ENCODE results near the gene ITGB8.

ITGB8 gene

DNA sequence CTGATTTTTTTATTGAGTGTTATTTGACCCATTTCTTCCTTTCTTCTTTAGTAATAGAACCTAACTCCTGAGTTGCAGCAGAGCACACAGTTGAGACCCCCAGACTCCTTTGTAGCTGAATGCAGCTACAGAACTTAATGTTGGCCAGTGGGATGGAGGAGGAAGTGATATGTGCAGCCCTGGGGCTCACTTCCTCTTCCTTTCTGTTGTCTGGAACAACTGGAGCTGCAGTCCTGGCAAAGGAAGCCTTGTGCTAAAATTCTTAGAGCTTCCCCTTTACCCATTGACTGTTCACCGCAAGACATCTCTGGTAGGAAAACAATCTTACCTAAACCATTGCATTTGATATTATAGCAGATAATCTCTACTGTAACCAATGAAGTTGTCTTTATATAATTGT is 86.6 kb downstream of the ITGB8 start:
- H3K36me3 ChIP-seq (ENCODE audit: insufficient read depth, insufficient read length, low read length): no peaks in the 10 kb centered on the region
- DNase-seq (ENCODE audit: low read depth, low spot score): no peak
- H3K27me3 ChIP-seq (ENCODE audit: insufficient read depth, insufficient read length): no peaks in the 10 kb centered on the region
- no peak overlapping the region for H3K9ac ChIP-seq (ENCODE audit: insufficient read length, low read depth)
- no peaks in the 10 kb centered on the region for H3K4me1 ChIP-seq (ENCODE audit: insufficient read depth, insufficient read length)
- H3K9me3 ChIP-seq (ENCODE audit: insufficient read depth, low read length): no peaks in the 10 kb centered on the region
- TF ChIP-seq SUZ12 (IDR thresholded peaks at IDR 0.05; ENCODE audit: extremely low read depth, insufficient read depth, insufficient read length) (no peak), ZNF274 (IDR thresholded peaks at IDR 0.05; ENCODE audit: low read depth, low read length) (no peak), YY1 (IDR thresholded peaks at IDR 0.05; ENCODE audit: insufficient read depth, insufficient read length) (no peak)
- H3K4me3 ChIP-seq (ENCODE audit: insufficient read length, low read depth): no peak overlapping the region

DNA sequence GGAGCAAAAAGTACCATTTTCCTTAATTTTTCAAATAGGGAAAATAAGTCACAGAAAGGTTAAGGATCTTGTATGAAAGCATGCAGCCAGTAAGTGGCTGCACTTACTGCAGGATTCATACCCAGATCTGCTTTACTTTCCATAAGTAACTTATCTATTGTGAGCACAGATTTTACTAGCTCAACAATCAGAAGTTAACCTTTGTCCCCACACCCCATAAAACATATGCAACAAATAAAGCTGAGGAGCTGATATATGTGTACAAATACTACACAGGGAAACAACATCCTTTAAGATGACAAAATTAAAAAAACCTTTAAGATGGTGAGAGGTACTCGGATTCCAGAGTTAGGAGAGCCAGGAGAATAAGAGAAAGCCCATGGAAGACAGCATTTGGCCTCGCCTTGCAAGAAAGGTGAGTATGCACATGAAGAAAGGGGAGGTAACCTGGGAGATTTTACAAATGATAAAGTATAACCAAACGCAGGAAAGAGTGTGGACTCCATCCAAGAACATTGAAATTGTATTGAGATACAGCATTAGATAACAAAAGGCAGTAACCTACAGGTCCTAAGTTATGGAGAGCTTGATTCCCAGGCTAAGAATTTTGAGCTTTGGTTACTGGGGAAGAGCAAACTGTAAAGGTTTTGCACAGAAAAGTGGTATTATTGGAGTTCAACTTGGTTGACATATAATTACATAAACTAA is 87.1 kb downstream of the ITGB8 start:
- Histone ChIP-seq H3K4me1 (ENCODE audit: insufficient read depth, insufficient read length) (no peaks in the 10 kb centered on the region), H3K9me3 (ENCODE audit: insufficient read depth, low read length) (no peaks in the 10 kb centered on the region), H3K9ac (ENCODE audit: insufficient read length, low read depth) (no peak overlapping the region), H3K4me3 (ENCODE audit: insufficient read length, low read depth) (no peak overlapping the region), H3K27me3 (ENCODE audit: insufficient read depth, insufficient read length) (no peaks in the 10 kb centered on the region), H3K36me3 (ENCODE audit: insufficient read depth, insufficient read length, low read length) (no peaks in the 10 kb centered on the region)
- DNase-seq (ENCODE audit: low read depth, low spot score): no peak
- TF ChIP-seq SUZ12 (IDR thresholded peaks at IDR 0.05; ENCODE audit: extremely low read depth, insufficient read depth, insufficient read length) (no peak), ZNF274 (IDR thresholded peaks at IDR 0.05; ENCODE audit: low read depth, low read length) (no peak), YY1 (IDR thresholded peaks at IDR 0.05; ENCODE audit: insufficient read depth, insufficient read length) (no peak)

- TF ChIP-seq ZNF274 (IDR thresholded peaks at IDR 0.05; ENCODE audit: low read depth, low read length) (no peak), SUZ12 (IDR thresholded peaks at IDR 0.05; ENCODE audit: extremely low read depth, insufficient read depth, insufficient read length) (no peak), YY1 (IDR thresholded peaks at IDR 0.05; ENCODE audit: insufficient read depth, insufficient read length) (no peak)
- Histone ChIP-seq H3K9ac (ENCODE audit: insufficient read length, low read depth) (no peak overlapping the region), H3K9me3 (ENCODE audit: insufficient read depth, low read length) (no peaks in the 10 kb centered on the region), H3K36me3 (ENCODE audit: insufficient read depth, insufficient read length, low read length) (no peaks in the 10 kb centered on the region), H3K27me3 (ENCODE audit: insufficient read depth, insufficient read length) (no peaks in the 10 kb centered on the region), H3K4me1 (ENCODE audit: insufficient read depth, insufficient read length) (no peaks in the 10 kb centered on the region), H3K4me3 (ENCODE audit: insufficient read length, low read depth) (no peak overlapping the region)
- no peak for DNase-seq (ENCODE audit: low read depth, low spot score)
Observed at GRCh38 chr7:20424500-20424899, 93.8 kb downstream of the ITGB8 start.

DNA sequence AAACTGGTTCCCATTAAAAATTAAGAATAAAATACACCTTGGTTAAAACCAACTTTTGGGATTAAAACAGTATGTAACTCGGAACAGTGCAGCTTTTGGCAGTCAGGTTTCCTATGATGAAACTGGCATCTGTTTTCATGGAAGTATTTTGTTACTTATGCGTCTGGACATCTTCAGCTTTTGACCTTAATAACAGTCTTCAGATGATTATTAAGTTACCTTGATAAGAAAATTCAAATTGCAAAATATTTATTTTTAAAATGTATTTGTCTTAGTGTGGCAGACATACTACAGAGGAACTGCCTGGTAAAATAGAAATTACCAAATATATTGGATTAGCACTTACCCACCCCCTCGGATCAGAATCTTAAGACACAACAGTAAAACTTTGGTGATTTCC is 100.0 kb downstream of the ITGB8 start:
- H3K4me3 ChIP-seq (ENCODE audit: insufficient read length, low read depth): no peak overlapping the region
- H3K4me1 ChIP-seq (ENCODE audit: insufficient read depth, insufficient read length): no peaks in the 10 kb centered on the region
- no peaks in the 10 kb centered on the region for H3K9me3 ChIP-seq (ENCODE audit: insufficient read depth, low read length)
- no peaks in the 10 kb centered on the region for H3K36me3 ChIP-seq (ENCODE audit: insufficient read depth, insufficient read length, low read length)
- DNase-seq (ENCODE audit: low read depth, low spot score): no peak
- H3K9ac ChIP-seq (ENCODE audit: insufficient read length, low read depth): no peak overlapping the region
- no peaks in the 10 kb centered on the region for H3K27me3 ChIP-seq (ENCODE audit: insufficient read depth, insufficient read length)
- TF ChIP-seq ZNF274 (IDR thresholded peaks at IDR 0.05; ENCODE audit: low read depth, low read length): no peak
- no peak for TF ChIP-seq YY1 (IDR thresholded peaks at IDR 0.05; ENCODE audit: insufficient read depth, insufficient read length)
- TF ChIP-seq SUZ12 (IDR thresholded peaks at IDR 0.05; ENCODE audit: extremely low read depth, insufficient read depth, insufficient read length): no peak

DNA sequence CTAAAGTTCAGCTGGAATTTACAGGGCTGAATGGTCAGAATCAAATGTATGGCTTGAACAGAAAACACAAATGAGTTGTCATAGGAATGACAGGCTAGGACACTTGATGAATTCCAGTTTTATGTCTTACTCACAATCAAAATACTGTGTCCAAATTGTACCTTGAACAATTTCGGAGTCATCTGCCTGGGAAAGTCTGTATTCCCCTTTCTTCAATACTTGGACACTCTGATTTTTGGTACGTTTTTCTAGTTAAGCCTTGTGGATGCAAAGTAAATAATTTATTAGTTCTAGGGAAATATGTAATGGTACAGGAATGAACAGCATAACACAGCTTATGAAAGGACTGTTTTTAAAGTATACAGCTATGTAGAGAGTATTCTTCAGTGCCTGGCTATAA is 100.4 kb downstream of the ITGB8 start:
- H3K4me3 ChIP-seq (ENCODE audit: insufficient read length, low read depth): no peak overlapping the region
- no peak for TF ChIP-seq ZNF274 (IDR thresholded peaks at IDR 0.05; ENCODE audit: low read depth, low read length)
- TF ChIP-seq SUZ12 (IDR thresholded peaks at IDR 0.05; ENCODE audit: extremely low read depth, insufficient read depth, insufficient read length): no peak
- H3K36me3 ChIP-seq (ENCODE audit: insufficient read depth, insufficient read length, low read length): no peaks in the 10 kb centered on the region
- H3K27me3 ChIP-seq (ENCODE audit: insufficient read depth, insufficient read length): no peaks in the 10 kb centered on the region
- H3K4me1 ChIP-seq (ENCODE audit: insufficient read depth, insufficient read length): no peaks in the 10 kb centered on the region
- H3K9me3 ChIP-seq (ENCODE audit: insufficient read depth, low read length): no peaks in the 10 kb centered on the region
- no peak for DNase-seq (ENCODE audit: low read depth, low spot score)
- no peak overlapping the region for H3K9ac ChIP-seq (ENCODE audit: insufficient read length, low read depth)

DNA sequence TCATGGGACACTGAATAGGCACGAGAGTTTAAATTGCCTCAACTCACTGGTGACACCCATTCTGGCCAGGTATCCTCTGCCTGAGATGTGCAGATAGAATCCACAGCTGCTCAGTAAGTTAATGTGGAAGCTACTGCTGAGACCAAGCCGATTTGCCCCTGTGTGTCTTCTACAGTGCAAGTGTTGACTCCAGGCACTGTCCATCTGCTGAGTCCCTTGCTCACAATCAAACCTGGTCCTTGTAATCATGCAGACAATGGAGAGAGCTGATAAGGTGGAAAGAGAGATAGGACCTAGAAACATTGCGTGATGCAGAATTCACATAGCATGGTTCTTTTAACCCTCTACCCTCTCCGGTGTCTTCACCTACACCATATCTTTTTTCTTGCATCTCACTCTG is 101.4 kb downstream of the ITGB8 start:
- H3K9me3 ChIP-seq (ENCODE audit: insufficient read depth, low read length): no peaks in the 10 kb centered on the region
- no peaks in the 10 kb centered on the region for H3K27me3 ChIP-seq (ENCODE audit: insufficient read depth, insufficient read length)
- no peak overlapping the region for H3K4me3 ChIP-seq (ENCODE audit: insufficient read length, low read depth)
- no peak overlapping the region for H3K9ac ChIP-seq (ENCODE audit: insufficient read length, low read depth)
- H3K4me1 ChIP-seq (ENCODE audit: insufficient read depth, insufficient read length): no peaks in the 10 kb centered on the region
- no peaks in the 10 kb centered on the region for H3K36me3 ChIP-seq (ENCODE audit: insufficient read depth, insufficient read length, low read length)
- no peak for DNase-seq (ENCODE audit: low read depth, low spot score)
- no peak for TF ChIP-seq ZNF274 (IDR thresholded peaks at IDR 0.05; ENCODE audit: low read depth, low read length)
- no peak for TF ChIP-seq YY1 (IDR thresholded peaks at IDR 0.05; ENCODE audit: insufficient read depth, insufficient read length)
- TF ChIP-seq SUZ12 (IDR thresholded peaks at IDR 0.05; ENCODE audit: extremely low read depth, insufficient read depth, insufficient read length): no peak

- H3K27me3 ChIP-seq (ENCODE audit: insufficient read depth, insufficient read length): no peaks in the 10 kb centered on the region
- TF ChIP-seq SUZ12 (IDR thresholded peaks at IDR 0.05; ENCODE audit: extremely low read depth, insufficient read depth, insufficient read length) (no peak), YY1 (IDR thresholded peaks at IDR 0.05; ENCODE audit: insufficient read depth, insufficient read length) (no peak), ZNF274 (IDR thresholded peaks at IDR 0.05; ENCODE audit: low read depth, low read length) (no peak)
- H3K9ac ChIP-seq (ENCODE audit: insufficient read length, low read depth): no peak overlapping the region
- no peak overlapping the region for H3K4me3 ChIP-seq (ENCODE audit: insufficient read length, low read depth)
- no peaks in the 10 kb centered on the region for H3K4me1 ChIP-seq (ENCODE audit: insufficient read depth, insufficient read length)
- no peaks in the 10 kb centered on the region for H3K36me3 ChIP-seq (ENCODE audit: insufficient read depth, insufficient read length, low read length)
- no peaks in the 10 kb centered on the region for H3K9me3 ChIP-seq (ENCODE audit: insufficient read depth, low read length)
- no peak for DNase-seq (ENCODE audit: low read depth, low spot score)
Observed at GRCh38 chr7:20435305-20435704, 104.6 kb downstream of the ITGB8 start.
